H1 (cell line): ENCODE measurements around the gene MAP7. TPM values are rescaled to one million over a fixed set of nuclear protein-coding genes. Genes with fewer than 3 reads are reported as not detected.

Experiments
- CTCF ChIA-PET: fragments of 300-600 bp; sonication (Branson Sonifier 250); formaldehyde crosslinking; loops from one replicate; lab custom pipeline; 2021; ENCODE audit not compliant: partially characterized antibody; lab: Charles Lee
- POLR2A ChIA-PET: fragments of 300-600 bp; sonication (Branson Sonifier 250); formaldehyde crosslinking; loops from one replicate; lab custom pipeline; 2021; ENCODE audit warnings: inconsistent platforms; ENCODE audit not compliant: partially characterized antibody; lab: Charles Lee
- DNase-seq, 2 experiments: peaks; one replicate each; pipeline versions ENCODE4 v3.0.0 to v3.0.0-alpha.2; 2010 to 2022; ENCODE audit warnings: low spot score in 2 of 2, low read depth in 1 of 2, mixed read lengths in 1 of 2
- FAIRE-seq: peaks from 2 replicates; lab custom pipeline; 2011; peaks lifted over from hg19 to GRCh38; lab: Jason Lieb, UNC
- H2AFZ ChIP-seq: 2 replicates; pipeline ENCODE4 v1.8.1; 2012; ENCODE audit warnings: low read length, inconsistent platforms
- H2AK5ac ChIP-seq: 2 replicates; pipeline ENCODE4 v1.6.1; 2013; ENCODE audit warnings: low read depth, low read length
- H2BK120ac ChIP-seq: replicated peaks from 2 replicates; pipeline ENCODE3; 2013; ENCODE audit warnings: low read depth, low read length, inconsistent platforms
- H2BK12ac ChIP-seq: 2 replicates; pipeline ENCODE4 v1.6.1; 2013; ENCODE audit warnings: low read depth, low read length
- H2BK15ac ChIP-seq: 2 replicates; pipeline ENCODE4 v1.6.1; 2013; ENCODE audit warnings: low read length
- H2BK20ac ChIP-seq: 2 replicates; pipeline ENCODE4 v1.6.1; 2013; ENCODE audit warnings: low read length
- H2BK5ac ChIP-seq: 2 replicates; pipeline ENCODE4 v1.6.1; 2013; ENCODE audit warnings: low read depth, low read length
- H3K14ac ChIP-seq: 2 replicates; pipeline ENCODE4 v1.6.1; 2013; ENCODE audit warnings: inconsistent platforms; ENCODE audit not compliant: insufficient read length
- H3K18ac ChIP-seq: 2 replicates; pipeline ENCODE4 v1.6.1; 2013; ENCODE audit warnings: low read length; ENCODE audit errors: extremely low read depth
- H3K23ac ChIP-seq: 2 replicates; pipeline ENCODE4 v1.6.1; 2013; ENCODE audit warnings: inconsistent platforms; ENCODE audit not compliant: insufficient read length
- H3K23me2 ChIP-seq: 2 replicates; pipeline ENCODE4 v1.6.1; 2013; ENCODE audit warnings: low read depth, low read length
- H3K27ac ChIP-seq: 2 replicates; pipeline ENCODE4 v1.6.1; 2011; ENCODE audit warnings: low read depth, low read length, inconsistent platforms
- H3K27me3 ChIP-seq, 4 experiments: replicated peaks in 1 of 4; 1 replicate in 1 of 4; 2 replicates in 3 of 4; pipeline versions ENCODE4 v1.6.1 to v1.8.1; 2011 to 2013; ENCODE audit warnings: low read length in 3 of 4, mild to moderate bottlenecking in 3 of 4, inconsistent platforms in 2 of 4, mixed read lengths in 2 of 4, moderate library complexity in 1 of 4; ENCODE audit not compliant: control insufficient read depth in 3 of 4, insufficient read depth in 3 of 4; ENCODE audit errors: extremely low read depth in 1 of 4
- H3K36me3 ChIP-seq, 4 experiments: 2 replicates each; pipeline versions ENCODE4 v1.6.1 to v1.8.1; 2011 to 2013; ENCODE audit warnings: mild to moderate bottlenecking in 4 of 4, low read length in 3 of 4, moderate library complexity in 2 of 4, control low read depth in 1 of 4, inconsistent platforms in 1 of 4; ENCODE audit not compliant: insufficient read depth in 4 of 4, control insufficient read depth in 2 of 4
- H3K4ac ChIP-seq: replicated peaks from 2 replicates; pipeline ENCODE3; 2013; ENCODE audit warnings: low read length, low read depth, mixed read lengths, inconsistent platforms; ENCODE audit not compliant: insufficient read length
- H3K4me1 ChIP-seq, 4 experiments: replicated peaks in 1 of 4; 1 replicate in 1 of 4; 2 replicates in 3 of 4; pipeline versions ENCODE4 v1.6.1 to v1.8.1; 2011 to 2013; ENCODE audit warnings: low read length in 3 of 4, inconsistent platforms in 2 of 4, mixed read lengths in 1 of 4; ENCODE audit not compliant: insufficient read depth in 4 of 4, control insufficient read depth in 3 of 4
- H3K4me2 ChIP-seq, 2 experiments: 2 replicates each; pipeline versions ENCODE4 v1.6.1 to v1.8.1; 2011 to 2013; ENCODE audit warnings: low read depth in 2 of 2, low read length in 2 of 2, control low read depth in 1 of 2, inconsistent platforms in 1 of 2, mild to moderate bottlenecking in 1 of 2; ENCODE audit not compliant: insufficient read depth in 1 of 2
- H3K4me3 ChIP-seq, 4 experiments: fragments of 200-600, 300-600 bp in 1 of 4; sonication (generic), shearing (Covaris generic), sonication (Bioruptor Twin) in 1 of 4; 2 replicates each; pipeline versions ENCODE4 v1.5.1 to v1.8.1; 2011 to 2016; ENCODE audit warnings: low read length in 4 of 4, low read depth in 3 of 4, control low read depth in 2 of 4, inconsistent platforms in 2 of 4, mild to moderate bottlenecking in 2 of 4, mixed read lengths in 1 of 4, moderate library complexity in 1 of 4; ENCODE audit not compliant: insufficient read depth in 2 of 4; ENCODE audit errors: extremely low read depth in 1 of 4
- H3K56ac ChIP-seq: replicated peaks from 2 replicates; pipeline ENCODE3; 2013; ENCODE audit warnings: low read depth, mild to moderate bottlenecking, mixed read lengths, low read length, inconsistent platforms; ENCODE audit not compliant: insufficient read length
- H3K79me1 ChIP-seq: 2 replicates; pipeline ENCODE4 v1.6.1; 2013; ENCODE audit warnings: low read depth, low read length, control low read depth
- H3K79me2 ChIP-seq, 2 experiments: 2 replicates each; pipeline versions ENCODE4 v1.6.1 to v1.8.1; 2012 to 2013; ENCODE audit warnings: low read length in 2 of 2, mild to moderate bottlenecking in 2 of 2, inconsistent platforms in 1 of 2; ENCODE audit not compliant: insufficient read depth in 2 of 2, control insufficient read depth in 1 of 2
- H3K9ac ChIP-seq, 4 experiments: replicated peaks in 1 of 4; 1 replicate in 1 of 4; 2 replicates in 3 of 4; pipeline versions ENCODE4 v1.6.1 to v1.8.1; 2011 to 2013; ENCODE audit warnings: low read depth in 3 of 4, low read length in 3 of 4, control low read depth in 2 of 4, mild to moderate bottlenecking in 2 of 4, moderate library complexity in 2 of 4, inconsistent platforms in 1 of 4; ENCODE audit errors: extremely low read depth in 1 of 4
- H3K9me3 ChIP-seq, 2 experiments: 2 replicates each; pipeline versions ENCODE4 v1.6.1 to v1.8.1; 2012 to 2013; ENCODE audit warnings: mild to moderate bottlenecking in 2 of 2, moderate library complexity in 2 of 2, control low read depth in 1 of 2, inconsistent platforms in 1 of 2, low read depth in 1 of 2, low read length in 1 of 2, mixed read lengths in 1 of 2; ENCODE audit not compliant: insufficient read depth in 2 of 2
- H4K20me1 ChIP-seq, 2 experiments: replicated peaks in 1 of 2; 2 replicates each; pipeline versions ENCODE3 to v1.8.1; 2011 to 2013; ENCODE audit warnings: inconsistent platforms in 2 of 2, low read length in 2 of 2, mild to moderate bottlenecking in 1 of 2; ENCODE audit not compliant: insufficient read depth in 2 of 2, control insufficient read depth in 1 of 2
- H4K5ac ChIP-seq: 2 replicates; pipeline ENCODE4 v1.6.1; 2013; ENCODE audit warnings: low read length, low read depth, mixed read lengths, inconsistent platforms; ENCODE audit not compliant: insufficient read length
- H4K8ac ChIP-seq: 2 replicates; pipeline ENCODE4 v1.8.0; 2013; ENCODE audit warnings: mild to moderate bottlenecking, moderate library complexity, low read length, inconsistent platforms; ENCODE audit not compliant: insufficient read depth; ENCODE audit errors: extremely low read depth
- H4K91ac ChIP-seq: replicated peaks from 2 replicates; pipeline ENCODE3; 2013; ENCODE audit warnings: low read length, mixed read lengths, inconsistent platforms; ENCODE audit not compliant: insufficient read length
- CREB1 ChIP-seq: IDR thresholded peaks from 2 replicates; pipeline ENCODE4 v1.6.1; 2012; ENCODE audit warnings: inconsistent platforms
- EP300 ChIP-seq, 2 experiments: IDR thresholded peaks; 1 replicate in 1 of 2; 2 replicates in 1 of 2; pipeline ENCODE4 v1.6.1; 2011 to 2012; ENCODE audit warnings: low read depth in 2 of 2, low read length in 2 of 2, mild to moderate bottlenecking in 2 of 2, borderline replicate concordance in 1 of 2, inconsistent platforms in 1 of 2, moderate library complexity in 1 of 2
- NRF1 ChIP-seq: IDR thresholded peaks from 2 replicates; pipeline ENCODE4 v1.6.1; 2011; ENCODE audit warnings: mild to moderate bottlenecking, low read depth, low read length, improper control_type of control experiment
- POLR2A ChIP-seq, 2 experiments: IDR thresholded peaks; 1 replicate in 1 of 2; 2 replicates in 1 of 2; pipeline ENCODE4 v1.6.1; 2011; ENCODE audit warnings: low read depth in 2 of 2, low read length in 2 of 2, mild to moderate bottlenecking in 2 of 2; ENCODE audit errors: control extremely low read depth in 1 of 2
- POLR2AphosphoS5 ChIP-seq: IDR thresholded peaks from 2 replicates; pipeline ENCODE4 v1.6.1; 2011; ENCODE audit warnings: low read depth, low read length
- POU5F1 ChIP-seq: IDR thresholded peaks from 2 replicates; pipeline ENCODE4 v1.6.1; 2011; ENCODE audit warnings: low read depth, mild to moderate bottlenecking, low read length, moderate library complexity
- RXRA ChIP-seq: IDR thresholded peaks from 2 replicates; pipeline ENCODE4 v1.6.1; 2011; ENCODE audit warnings: low read depth, mild to moderate bottlenecking, low read length, moderate library complexity; ENCODE audit not compliant: insufficient read depth
- TEAD4 ChIP-seq: IDR thresholded peaks from 2 replicates; pipeline ENCODE4 v1.6.1; 2012; ENCODE audit warnings: low read depth, low read length, inconsistent platforms, mixed read lengths
- ZNF274 ChIP-seq: IDR thresholded peaks from 2 replicates; pipeline ENCODE4 v1.7.0; 2012; ENCODE audit warnings: low read length, borderline replicate concordance; ENCODE audit errors: extremely low read depth
- polyA plus RNA-seq, 7 experiments: library from polyadenylated mRNA; depleted of rRNA in 3 of 7; stranded (reverse) in 5 of 7; unstranded in 2 of 7; fragments of >200 nt in 5 of 7; fragments of 200-250 nt in 2 of 7; gene quantifications; 1 replicate in 5 of 7; 2 replicates in 1 of 7; 4 replicates in 1 of 7; pipeline versions ENCODE4 v1.2.1 to v1.2.3, GENCODE V29; 2011 to 2013; ENCODE audit warnings: missing spikeins in 2 of 7, mixed read lengths in 2 of 7
- total RNA-seq: library from RNA; stranded (reverse); fragmentation: NEBNext Ultra II Directional; extraction: Animal tissue kit (Norgen Biotek cat#: 25700); gene quantifications from 2 replicates; pipeline ENCODE4 v1.2.1, GENCODE V29; 2021
- TF ChIP-seq, protein P1 (sequence below): IDR thresholded peaks from 2 replicates; pipeline ENCODE4 v1.6.1; 2012; ENCODE audit warnings: inconsistent platforms

The MAP7 gene
- total and polyA plus RNA-seq, 2 of the 8 experiments (the other 6 are each of a cell fraction or from before 2014, with no cell fraction given), result 13.5 to 66.9 TPM

DNA sequence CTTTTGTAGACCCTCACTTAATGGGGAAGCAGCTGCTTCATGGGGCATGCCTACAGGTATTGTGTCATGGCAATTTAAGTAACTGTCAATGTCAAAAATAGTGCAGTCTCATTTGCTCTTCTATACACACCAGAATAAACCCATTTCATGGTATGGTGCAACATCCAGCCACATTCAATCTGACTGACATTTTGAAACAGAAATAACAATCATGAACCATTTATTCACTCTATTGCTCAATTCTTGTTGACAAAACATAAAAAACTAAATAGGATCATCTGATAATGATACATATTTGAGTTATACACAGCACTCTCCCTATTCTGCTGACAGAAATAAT, 122.9 kb downstream of the MAP7 start:
- H2AK5ac ChIP-seq, result no peak overlapping the region
- FAIRE-seq (no peak), DNase-seq (no peak)
- H2BK5ac ChIP-seq, result no peak overlapping the region
- no peaks in the 10 kb centered on the region; the same call in 1 of the 2 replicates for H3K23me2 ChIP-seq
- no peak overlapping the region for H3K56ac ChIP-seq
- CTCF ChIA-PET, result interaction anchor here (0.9 to 1.0 kb wide), 2 partner anchors 15 to 120 kb away, joined by 3 read pairs; no protein-coding TSS in a partner anchor
- no peak overlapping the region for H2BK15ac ChIP-seq
- H3K18ac ChIP-seq, result no peak overlapping the region
- H2BK12ac ChIP-seq, result no peak overlapping the region
- H3K4ac ChIP-seq, result no peak overlapping the region
- no peak overlapping the region for H3K27ac ChIP-seq
- no peak overlapping the region for H4K5ac ChIP-seq
- H3K79me1 ChIP-seq, result peaks cover 8% of the 10 kb centered on the region; the same call in 1 of the 2 replicates
- no peak overlapping the region for H3K4me2 ChIP-seq
- no peaks in the 10 kb centered on the region for H3K27me3 ChIP-seq
- H3K36me3 ChIP-seq, result no peaks in the 10 kb centered on the region
- no peak overlapping the region for H2BK120ac ChIP-seq
- H2AFZ ChIP-seq, result no peak overlapping the region
- peaks cover 0 to 78% of the 10 kb centered on the region in 2 experiments; a peak in 3 of 4 replicates for H3K79me2 ChIP-seq
- no peak overlapping the region for H4K91ac ChIP-seq
- peaks cover 0 to 4% of the 10 kb centered on the region in 2 experiments for H4K20me1 ChIP-seq
- no peak overlapping the region for H3K14ac ChIP-seq
- no peaks in the 10 kb centered on the region for H3K9me3 ChIP-seq
- no peak overlapping the region for H3K9ac ChIP-seq
- H3K23ac ChIP-seq, result no peak overlapping the region
- TF ChIP-seq, protein P1, sequence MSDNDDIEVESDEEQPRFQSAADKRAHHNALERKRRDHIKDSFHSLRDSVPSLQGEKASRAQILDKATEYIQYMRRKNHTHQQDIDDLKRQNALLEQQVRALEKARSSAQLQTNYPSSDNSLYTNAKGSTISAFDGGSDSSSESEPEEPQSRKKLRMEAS, result no peak
- TF ChIP-seq POLR2A (IDR thresholded peaks at IDR 0.05; ENCODE audit: control extremely low read depth in 1 of 2, low read depth in 2 of 2, low read length in 2 of 2) (no peak), CREB1 (no peak), RXRA (no peak), POLR2AphosphoS5 (no peak), EP300 (IDR thresholded peaks at IDR 0.05; ENCODE audit: borderline replicate concordance in 1 of 2, low read depth in 2 of 2, low read length in 2 of 2) (no peak), TEAD4 (no peak), ZNF274 (no peak), POU5F1 (no peak), NRF1 (no peak)
- POLR2A ChIA-PET, result no interaction called here
- H4K8ac ChIP-seq, result no peak overlapping the region
- H3K4me1 ChIP-seq, result peaks cover 0 to 3% (median 3%) of the 10 kb centered on the region in 4 experiments; a peak in 4 of 7 replicates
- no peak overlapping the region for H3K4me3 ChIP-seq
- no peak overlapping the region for H2BK20ac ChIP-seq
